HepG2 (cell line): ENCODE measurements around the gene PARS2. TPM values are rescaled to one million over a fixed set of nuclear protein-coding genes. Genes with fewer than 3 reads are reported as not detected.

Experiments used
- KIAA2018 ChIP-seq: sonication (generic); formaldehyde crosslinking; IDR thresholded peaks from 2 replicates; pipeline ENCODE4 v1.5.0; 2020; ENCODE audit warnings: mild to moderate bottlenecking, missing genetic modification reagents, borderline replicate concordance
- KLF12 ChIP-seq: sonication (generic); formaldehyde crosslinking; IDR thresholded peaks from 2 replicates; pipeline ENCODE4 v1.4.0; 2020; ENCODE audit warnings: missing genetic modification reagents, borderline replicate concordance
- MBNL3 ChIP-seq: fragments of 250-450 bp; sonication (Bioruptor Pico); conservative IDR thresholded peaks from 2 replicates; pipeline ENCODE4 v1.8.0; 2022; ENCODE audit warnings: mild to moderate bottlenecking, inconsistent platforms
- NR2F2 ChIP-seq: IDR thresholded peaks from 2 replicates; pipeline ENCODE4 v1.6.1; 2012; ENCODE audit warnings: low read depth, inconsistent platforms, borderline replicate concordance
- NRL ChIP-seq: sonication (generic); formaldehyde crosslinking; IDR thresholded peaks from 2 replicates; pipeline ENCODE4 v1.5.0; 2020; ENCODE audit warnings: missing genetic modification reagents, mild to moderate bottlenecking, moderate library complexity, borderline replicate concordance
- POLR2A ChIP-seq, 2 experiments: IDR thresholded peaks; 2 replicates each; pipeline ENCODE4 v1.6.1; 2011; ENCODE audit warnings: low read depth in 2 of 2, low read length in 2 of 2, mild to moderate bottlenecking in 1 of 2, moderate library complexity in 1 of 2; ENCODE audit not compliant: insufficient read depth in 1 of 2
- RFX5 ChIP-seq: IDR thresholded peaks from 2 replicates; pipeline ENCODE4 v1.6.1; 2011; ENCODE audit warnings: low read depth, low read length, improper control_type of control experiment
- SIX4 ChIP-seq: sonication (generic); formaldehyde crosslinking; IDR thresholded peaks from 2 replicates; pipeline ENCODE4 v1.4.0; 2020; ENCODE audit warnings: missing genetic modification reagents
- TBP ChIP-seq: sonication (generic); formaldehyde crosslinking; IDR thresholded peaks from 2 replicates; pipeline ENCODE4 v1.5.0; 2020; ENCODE audit warnings: missing genetic modification reagents
- YEATS4 ChIP-seq: sonication (generic); formaldehyde crosslinking; IDR thresholded peaks from 2 replicates; pipeline ENCODE4 v1.4.0; 2020; ENCODE audit warnings: missing genetic modification reagents, borderline replicate concordance
- ZBTB38 ChIP-seq: sonication (generic); formaldehyde crosslinking; IDR thresholded peaks from 2 replicates; pipeline ENCODE4 v1.5.1; 2020; ENCODE audit warnings: mild to moderate bottlenecking, missing genetic modification reagents
- ZNF30 ChIP-seq: sonication (generic); formaldehyde crosslinking; IDR thresholded peaks from 2 replicates; pipeline ENCODE4 v1.5.0; 2020; ENCODE audit warnings: mild to moderate bottlenecking, missing genetic modification reagents
- ZNF34 ChIP-seq: sonication (generic); formaldehyde crosslinking; IDR thresholded peaks from 2 replicates; pipeline ENCODE4 v1.4.0; 2020; ENCODE audit warnings: mild to moderate bottlenecking, missing genetic modification reagents, borderline replicate concordance
- ZNF484 ChIP-seq: sonication (generic); formaldehyde crosslinking; IDR thresholded peaks from 2 replicates; pipeline ENCODE4 v1.5.1; 2020; ENCODE audit warnings: mild to moderate bottlenecking, low read depth, missing genetic modification reagents, borderline replicate concordance
- ZNF577 ChIP-seq: sonication (generic); formaldehyde crosslinking; IDR thresholded peaks from 2 replicates; pipeline ENCODE4 v1.4.0; 2020; ENCODE audit warnings: mild to moderate bottlenecking, low read depth, missing genetic modification reagents, borderline replicate concordance
- ZNF709 ChIP-seq: sonication (generic); formaldehyde crosslinking; IDR thresholded peaks from 2 replicates; pipeline ENCODE4 v1.5.0; 2020; ENCODE audit warnings: mild to moderate bottlenecking, missing genetic modification reagents
- ZNF841 ChIP-seq: sonication (generic); formaldehyde crosslinking; IDR thresholded peaks from 2 replicates; pipeline ENCODE4 v1.8.1; 2023; ENCODE audit warnings: missing genetic modification reagents, borderline replicate concordance
- ZNF891 ChIP-seq: sonication (generic); formaldehyde crosslinking; IDR thresholded peaks from 2 replicates; pipeline ENCODE4 v1.5.0; 2020; ENCODE audit warnings: mild to moderate bottlenecking, missing genetic modification reagents
- ZSCAN5A ChIP-seq: sonication (generic); formaldehyde crosslinking; IDR thresholded peaks from 2 replicates; pipeline ENCODE4 v1.8.0; 2022; ENCODE audit warnings: mild to moderate bottlenecking, missing genetic modification reagents, borderline replicate concordance
- polyA plus RNA-seq, 8 experiments: library from polyadenylated mRNA; depleted of rRNA in 3 of 8; stranded (reverse) in 7 of 8; unstranded in 1 of 8; fragments of >200 nt; fragmentation: Illumina TruSeq in 4 of 8; extraction: Trizol in 4 of 8; gene quantifications; 2 replicates each; pipeline versions ENCODE4 v1.2.1 to v1.2.3, GENCODE V29; 2011 to 2016; ENCODE audit warnings: low read depth in 4 of 8, missing spikeins in 1 of 8, mixed read lengths in 1 of 8; ENCODE audit not compliant: insufficient read depth in 1 of 8
- total RNA-seq, 5 experiments: library from RNA; depleted of rRNA; stranded (reverse); fragments of >200 nt; fragmentation: Illumina TruSeq; extraction: Trizol; gene quantifications; 2 replicates each; pipeline ENCODE4 v1.2.3, GENCODE V29; 2016; ENCODE audit warnings: low read depth in 1 of 5
- TF ChIP-seq, protein P1 (sequence below): sonication (generic); formaldehyde crosslinking; IDR thresholded peaks from 2 replicates; pipeline ENCODE4 v1.5.0; 2020; ENCODE audit warnings: missing genetic modification reagents

The PARS2 gene
- total and polyA plus RNA-seq, 2 of the 13 experiments (the other 11 are each of a cell fraction or from before 2014, with no cell fraction given) = 2.4 to 4.6 TPM

DNA sequence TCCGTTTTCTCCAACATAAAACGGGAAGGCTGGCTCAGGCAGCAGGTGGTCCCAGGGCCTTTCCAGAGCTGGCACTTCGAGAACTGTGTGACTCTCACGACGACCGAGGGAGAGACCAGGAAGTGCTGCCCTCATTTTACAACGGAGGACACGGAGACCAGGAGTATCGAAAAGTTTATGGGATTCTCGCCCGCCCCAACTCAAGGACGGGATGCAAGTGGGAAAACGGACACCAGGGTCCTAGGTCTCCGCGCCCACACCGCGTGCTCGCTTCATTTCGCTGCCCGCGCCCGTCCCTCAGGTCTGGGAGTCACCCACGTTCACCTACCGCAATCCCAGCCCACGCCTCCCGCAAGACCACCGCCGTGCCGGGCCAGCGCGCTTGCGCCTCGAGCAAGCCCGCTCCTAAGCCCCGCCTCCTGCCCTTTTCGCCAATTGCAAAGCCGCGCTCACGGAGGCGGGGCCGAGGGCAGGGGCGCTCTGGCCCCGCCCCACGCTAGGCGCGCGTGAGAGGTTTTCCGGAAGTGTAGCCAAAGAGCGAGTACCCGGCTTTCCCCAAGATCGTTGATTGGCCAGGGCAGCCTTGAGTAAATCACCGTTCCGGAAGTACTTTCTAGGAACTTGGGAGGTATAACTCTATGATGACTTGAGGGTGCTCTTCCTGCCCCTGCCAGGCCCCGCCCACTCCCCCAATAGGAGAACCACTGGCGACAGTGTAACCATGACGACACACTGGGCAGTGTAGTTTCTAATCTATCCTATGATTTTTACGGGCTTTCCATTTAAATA lies at the start of gene PARS2 (continued):
- no peak for TF ChIP-seq ZNF34 (CRISPR knock-in tag)
- peak; percentile 76 for TF ChIP-seq YEATS4 (CRISPR knock-in tag)
- no peak for TF ChIP-seq ZNF841 (CRISPR knock-in tag)
- no peak for TF ChIP-seq ZNF484 (CRISPR knock-in tag)
- peak; percentile 90 for TF ChIP-seq NRL
- peak; percentile 92 to 96 for TF ChIP-seq POLR2A (IDR thresholded peaks at IDR 0.05; ENCODE audit: insufficient read depth in 1 of 2, low read depth in 2 of 2, low read length in 2 of 2)
- TF ChIP-seq KIAA2018 (CRISPR knock-in tag) = no peak
- TF ChIP-seq TBP (CRISPR knock-in tag) = no peak
- no peak for TF ChIP-seq ZNF30
- TF ChIP-seq KLF12 (CRISPR knock-in tag) = peak; percentile 20; the same call in 1 of the 2 replicates
- no peak for TF ChIP-seq NR2F2
- no peak for TF ChIP-seq SIX4 (CRISPR knock-in tag)
- TF ChIP-seq ZNF709 (CRISPR knock-in tag) = no peak
- TF ChIP-seq ZNF891 (CRISPR knock-in tag) = peak; percentile 86; the same call in 1 of the 2 replicates
- TF ChIP-seq RFX5 = peak; percentile 51; the same call in 1 of the 2 replicates
- TF ChIP-seq, protein P1, sequence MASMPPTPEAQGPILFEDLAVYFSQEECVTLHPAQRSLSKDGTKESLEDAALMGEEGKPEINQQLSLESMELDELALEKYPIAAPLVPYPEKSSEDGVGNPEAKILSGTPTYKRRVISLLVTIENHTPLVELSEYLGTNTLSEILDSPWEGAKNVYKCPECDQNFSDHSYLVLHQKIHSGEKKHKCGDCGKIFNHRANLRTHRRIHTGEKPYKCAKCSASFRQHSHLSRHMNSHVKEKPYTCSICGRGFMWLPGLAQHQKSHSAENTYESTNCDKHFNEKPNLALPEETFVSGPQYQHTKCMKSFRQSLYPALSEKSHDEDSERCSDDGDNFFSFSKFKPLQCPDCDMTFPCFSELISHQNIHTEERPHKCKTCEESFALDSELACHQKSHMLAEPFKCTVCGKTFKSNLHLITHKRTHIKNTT (CRISPR knock-in tag) = no peak
- no peak for TF ChIP-seq ZNF577 (CRISPR knock-in tag)
- TF ChIP-seq ZSCAN5A (CRISPR knock-in tag) = peak; percentile 22; the same call in 1 of the 2 replicates
- peak; percentile 72; the same call in 1 of the 2 replicates for TF ChIP-seq ZBTB38 (CRISPR knock-in tag)
- no peak for TF ChIP-seq MBNL3 (CRISPR knock-in tag)
